K562 (cell line): ENCODE results near the gene TBX10.

Experiments
- CTCF ChIP-seq, 3 experiments: IDR thresholded peaks in 2 of 3; conservative IDR thresholded peaks in 1 of 3; 2 replicates each; pipeline ENCODE4 v1.5.1; 2011 to 2012; ENCODE audit warnings: low read length in 3 of 3, mild to moderate bottlenecking in 3 of 3, control low read depth in 2 of 3, improper control_type of control experiment in 1 of 3, inconsistent platforms in 1 of 3, low read depth in 1 of 3, mixed read lengths in 1 of 3, moderate library complexity in 1 of 3; ENCODE audit not compliant: insufficient read depth in 2 of 3
- DMBX1 ChIP-seq: fragments of 250-450 bp; sonication (Bioruptor Pico); IDR thresholded peaks from 2 replicates; pipeline ENCODE4 v1.8.0; 2022; ENCODE audit warnings: inconsistent platforms, mild to moderate bottlenecking, moderate library complexity, borderline replicate concordance
- ERF ChIP-seq: fragments of 450-650 bp; formaldehyde crosslinking; IDR thresholded peaks from 2 replicates; pipeline ENCODE4 v1.4.0; 2020; ENCODE audit warnings: mild to moderate bottlenecking, mixed read lengths
- EZH2 ChIP-seq: IDR thresholded peaks from 2 replicates; pipeline ENCODE4 v1.6.1; 2012; ENCODE audit warnings: low read depth, mild to moderate bottlenecking, inconsistent platforms, low read length, borderline replicate concordance
- MYBL2 ChIP-seq, 2 experiments: fragments of 450-650 bp in 1 of 2; sonication (generic) in 1 of 2; formaldehyde crosslinking in 1 of 2; IDR thresholded peaks; 2 replicates each; pipeline versions ENCODE4 v1.6.1 to v1.8.1; 2017 to 2022; ENCODE audit warnings: borderline replicate concordance in 1 of 2, inconsistent platforms in 1 of 2, low read depth in 1 of 2, mild to moderate bottlenecking in 1 of 2, missing genetic modification reagents in 1 of 2, moderate library complexity in 1 of 2
- NCOR1 ChIP-seq: fragments of 450-650 bp; IDR thresholded peaks from 2 replicates; pipeline ENCODE4 v1.6.1; 2016; ENCODE audit warnings: mild to moderate bottlenecking, moderate library complexity
- TAF7 ChIP-seq: fragments of 450-650 bp; IDR thresholded peaks from 2 replicates; pipeline ENCODE4 v1.6.1; 2016; ENCODE audit warnings: missing genetic modification characterization, missing compliant biosample characterization
- THRA ChIP-seq: fragments of 450-650 bp; IDR thresholded peaks from 2 replicates; pipeline ENCODE4 v1.6.1; 2017; ENCODE audit warnings: mild to moderate bottlenecking, moderate library complexity
- ZNF24 ChIP-seq: fragments of 450-650 bp; IDR thresholded peaks from 2 replicates; pipeline ENCODE4 v1.6.1; 2016
- ZNF3 ChIP-seq: fragments of 250-450 bp; sonication (Bioruptor Pico); IDR thresholded peaks from 2 replicates; pipeline ENCODE4 v1.5.0; 2021; ENCODE audit warnings: mild to moderate bottlenecking, moderate library complexity

GRCh38 chr11:67628710-67629385 is 10.7 kb downstream of the TBX10 start:
- TF ChIP-seq TAF7 (tag) (no peak), NCOR1 (no peak), THRA (no peak), CTCF (IDR thresholded peaks at IDR 0.05 in 2 of 3, conservative IDR thresholded peaks at IDR 0.05 in 1 of 3; ENCODE audit: insufficient read depth in 2 of 3, low read depth in 1 of 3, low read length in 3 of 3) (no peak; a peak in 1 of 6 replicates), EZH2 (no peak), ERF (CRISPR knock-in tag) (no peak), DMBX1 (no peak), ZNF3 (CRISPR knock-in tag) (no peak), MYBL2 (IDR thresholded peaks at IDR 0.05; ENCODE audit: low read depth) (no peak), MYBL2 (CRISPR knock-in tag; IDR thresholded peaks at IDR 0.05; ENCODE audit: borderline replicate concordance) (no peak), ZNF24 (no peak)
